HEK293 (cell line): Measurements from ENCODE around the gene CASP3.

Experiments used
- CTCF ChIA-PET: fragments of 350-600 bp; formaldehyde crosslinking; extraction: SDS; loops from one replicate; lab custom pipeline; 2021; ENCODE audit warnings: antibody characterized with exemption; lab: Yijun Ruan, JAX
- POLR2A ChIA-PET: fragments of 300-600 bp; formaldehyde crosslinking; extraction: SDS; loops from one replicate; lab custom pipeline; 2020; ENCODE audit warnings: antibody characterized with exemption, inconsistent platforms; lab: Yijun Ruan, JAX
- H3K27ac ChIP-seq: fragments of 200-500 bp; sonication (Bioruptor generic); 2 replicates; pipeline ENCODE4 v1.5.1; 2014; ENCODE audit warnings: low read depth, low read length, control low read depth, inconsistent platforms; ENCODE audit errors: extremely low read depth
- H3K36me3 ChIP-seq, 2 experiments: fragments of 200-500 bp in 1 of 2; sonication (Bioruptor generic) in 1 of 2; 1 replicate in 1 of 2; 2 replicates in 1 of 2; pipeline ENCODE4 v1.5.1; 2014 to 2017; ENCODE audit warnings: inconsistent platforms in 2 of 2, low read length in 2 of 2; ENCODE audit not compliant: control insufficient read depth in 2 of 2, insufficient read depth in 1 of 2
- H3K4me1 ChIP-seq: fragments of 200-500 bp; sonication (Bioruptor generic); 2 replicates; pipeline ENCODE4 v1.5.1; 2014; ENCODE audit warnings: mild to moderate bottlenecking, low read length, inconsistent platforms; ENCODE audit not compliant: control insufficient read depth, insufficient read depth
- H3K4me3 ChIP-seq: 2 replicates; pipeline ENCODE4 v1.5.1; 2011; ENCODE audit warnings: low read depth, mild to moderate bottlenecking, control low read depth, low read length, moderate library complexity
- H3K9me3 ChIP-seq: fragments of 200-500 bp; sonication (Bioruptor generic); 2 replicates; pipeline ENCODE4 v1.5.1; 2014; ENCODE audit warnings: low read depth, low read length, inconsistent platforms; ENCODE audit not compliant: control insufficient read depth, insufficient read depth
- ZBTB11 ChIP-seq: fragments of 450-650 bp; formaldehyde crosslinking; conservative IDR thresholded peaks from 2 replicates; pipeline ENCODE4 v1.5.1; 2016; ENCODE audit warnings: low read depth, missing biosample characterization, missing genetic modification characterization
- ZBTB8A ChIP-seq: fragments of 450-650 bp; formaldehyde crosslinking; IDR thresholded peaks from 2 replicates; pipeline ENCODE4 v1.5.1; 2016; ENCODE audit warnings: missing biosample characterization, missing genetic modification characterization
- ZNF221 ChIP-seq: fragments of 450-650 bp; formaldehyde crosslinking; IDR thresholded peaks from 2 replicates; pipeline ENCODE4 v1.5.1; 2017; ENCODE audit warnings: missing biosample characterization, missing genetic modification characterization, borderline replicate concordance
- ZNF266 ChIP-seq: fragments of 450-650 bp; formaldehyde crosslinking; IDR thresholded peaks from 2 replicates; pipeline ENCODE4 v1.5.1; 2016; ENCODE audit warnings: missing biosample characterization, missing genetic modification characterization, low read depth
- ZNF394 ChIP-seq: fragments of 450-650 bp; formaldehyde crosslinking; IDR thresholded peaks from 2 replicates; pipeline ENCODE4 v1.5.1; 2016; ENCODE audit warnings: missing biosample characterization, missing genetic modification characterization, mild to moderate bottlenecking, moderate library complexity, borderline replicate concordance
- ZNF433 ChIP-seq: fragments of 450-650 bp; formaldehyde crosslinking; IDR thresholded peaks from 2 replicates; pipeline ENCODE4 v1.5.1; 2016; ENCODE audit warnings: missing biosample characterization, missing genetic modification characterization, low read depth
- ZNF513 ChIP-seq: fragments of 450-650 bp; IDR thresholded peaks from 2 replicates; pipeline ENCODE4 v1.5.1; 2018; ENCODE audit warnings: missing biosample characterization, missing genetic modification characterization
- ZNF518A ChIP-seq: fragments of 450-650 bp; formaldehyde crosslinking; conservative IDR thresholded peaks from 2 replicates; pipeline ENCODE4 v1.5.1; 2016; ENCODE audit warnings: low read depth, missing biosample characterization, missing genetic modification characterization
- ZNF629 ChIP-seq: fragments of 450-650 bp; formaldehyde crosslinking; IDR thresholded peaks from 2 replicates; pipeline ENCODE4 v1.5.1; 2017; ENCODE audit warnings: missing biosample characterization, missing genetic modification characterization
- ZNF654 ChIP-seq: fragments of 450-650 bp; formaldehyde crosslinking; IDR thresholded peaks from 2 replicates; pipeline ENCODE4 v1.5.1; 2016; ENCODE audit warnings: low read depth, missing biosample characterization, missing genetic modification characterization
- ZNF664 ChIP-seq: fragments of 450-650 bp; formaldehyde crosslinking; IDR thresholded peaks from 2 replicates; pipeline ENCODE4 v1.5.1; 2016; ENCODE audit warnings: missing biosample characterization, missing genetic modification characterization
- ZNF837 ChIP-seq: fragments of 450-650 bp; formaldehyde crosslinking; IDR thresholded peaks from 2 replicates; pipeline ENCODE4 v1.5.1; 2016; ENCODE audit warnings: missing biosample characterization, missing genetic modification characterization

CASP3 gene

GRCh38 chr4:184657820-184658219 lies 8.6 kb upstream of the CASP3 start (continued):
- TF ChIP-seq ZNF518A (tag by site-specific recombination) (peak; percentile 72), ZNF629 (tag by site-specific recombination) (0 out of 2 replicates have a peak, but pooled peaks have one; percentile 16), ZNF664 (0 out of 2 replicates have a peak, but pooled peaks have one; percentile 19), ZNF654 (tag by site-specific recombination) (peak; percentile 39; the same call in 1 of the 2 replicates), ZNF394 (tag by site-specific recombination) (peak; percentile 85), ZBTB11 (tag by site-specific recombination) (peak; percentile 74), ZBTB8A (tag by site-specific recombination) (peak; percentile 68), ZNF433 (tag by site-specific recombination) (0 out of 2 replicates have a peak, but pooled peaks have one; percentile 42), ZNF266 (peak; percentile 64)

GRCh38 chr4:184657144-184657543 lies 7.9 kb upstream of the CASP3 start:
- H3K4me1 ChIP-seq, result no peaks in the 10 kb centered on the region
- H3K4me3 ChIP-seq, result no peak overlapping the region
- CTCF ChIA-PET, result no interaction called here

More at GRCh38 chr4:184657144-184657543, 7.9 kb upstream of the CASP3 start:
- peak; percentile 62 for TF ChIP-seq ZNF513 (tag by site-specific recombination)
- TF ChIP-seq ZNF837 (tag by site-specific recombination), result no peak
- no peak for TF ChIP-seq ZNF221 (tag by site-specific recombination)
- Histone ChIP-seq H3K36me3 (peaks cover 4 to 37% of the 10 kb centered on the region in 2 experiments), H3K27ac (no peak overlapping the region), H3K9me3 (no peaks in the 10 kb centered on the region)
- POLR2A ChIA-PET, result no interaction called here
